Stimulated activated CD4-positive, alpha-beta T cell treated with anti-CD3 and anti-CD28 coated beads, Interleukin-12 subunit alpha, Interleukin-12 subunit beta, amount 100 ng/mL, for 4 hours (primary cell): ENCODE results near the gene ASAP3.

ENCODE experiments used
- DNase-seq: peaks from one replicate; pipeline ENCODE4 v3.0.0-alpha.2; 2020

The ASAP3 gene

GRCh38 chr1:23477359-23478144 is 6.4 kb downstream of the ASAP3 start:
- DNase-seq, result no peak

GRCh38 chr1:23475641-23476040 is 8.3 kb downstream of the ASAP3 start:
- no peak for DNase-seq

- no peak for DNase-seq
Measured at GRCh38 chr1:23475134-23475628, 8.8 kb downstream of the ASAP3 start.

GRCh38 chr1:23473037-23473800 is 10.8 kb downstream of the ASAP3 start:
- no peak for DNase-seq

- DNase-seq, result no peak
Measured at GRCh38 chr1:23472351-23473036, 11.5 kb downstream of the ASAP3 start.

- DNase-seq, result no peak
Measured at GRCh38 chr1:23471473-23472075, 12.4 kb downstream of the ASAP3 start.

GRCh38 chr1:23470282-23471070 is 13.5 kb downstream of the ASAP3 start:
- no peak for DNase-seq

GRCh38 chr1:23469372-23469982 is 14.5 kb downstream of the ASAP3 start:
- DNase-seq, result no peak

GRCh38 chr1:23466423-23466989 is 17.5 kb downstream of the ASAP3 start:
- DNase-seq, result no peak

- no peak for DNase-seq
Measured at GRCh38 chr1:23463286-23463685, 20.7 kb downstream of the ASAP3 start.

GRCh38 chr1:23462766-23463165 is 21.2 kb downstream of the ASAP3 start:
- DNase-seq, result no peak

- no peak for DNase-seq
Measured at GRCh38 chr1:23461050-23461449, 22.9 kb downstream of the ASAP3 start.

- DNase-seq, result no peak
Measured at GRCh38 chr1:23460519-23460918, 23.5 kb downstream of the ASAP3 start.

- no peak for DNase-seq
Measured at GRCh38 chr1:23459338-23459757, 24.6 kb downstream of the ASAP3 start.

- DNase-seq, result no peak
Measured at GRCh38 chr1:23456226-23456625, 27.8 kb downstream of the ASAP3 start.

- DNase-seq, result no peak
Measured at GRCh38 chr1:23453455-23454000, 30.5 kb downstream of the ASAP3 start.

GRCh38 chr1:23452011-23452411 is 32.0 kb downstream of the ASAP3 start:
- DNase-seq, result no peak

- no peak for DNase-seq
Measured at GRCh38 chr1:23451441-23451840, 32.5 kb downstream of the ASAP3 start.

GRCh38 chr1:23450894-23451293 is 33.1 kb downstream of the ASAP3 start:
- no peak for DNase-seq

- no peak for DNase-seq
Measured at GRCh38 chr1:23449958-23450357, 34.0 kb downstream of the ASAP3 start.

- no peak for DNase-seq
Measured at GRCh38 chr1:23449306-23449705, 34.7 kb downstream of the ASAP3 start.
